Transverse colon (tissue), 4 donors: ENCODE results near the gene TMEM255B.

Experiments
- POLR2AphosphoS5 ChIP-seq, 3 donors: sonication (generic); formaldehyde crosslinking; IDR thresholded peaks; one replicate each; pipeline ENCODE4 v1.6.1; 2016; ENCODE audit warnings: antibody characterized with exemption in 3 of 3
- TF ChIP-seq, protein P1 (sequence below), 5 experiments: fragments of 200-600 bp in 3 of 5; fragments of 450-650 bp in 2 of 5; sonication (generic) in 3 of 5; IDR thresholded peaks; 1 replicate in 2 of 5; 2 replicates in 3 of 5; pipeline ENCODE4 v1.5.1; 2016 to 2017; ENCODE audit warnings: antibody characterized with exemption in 5 of 5, inconsistent platforms in 3 of 5, mild to moderate bottlenecking in 2 of 5, moderate library complexity in 1 of 5

DNA sequence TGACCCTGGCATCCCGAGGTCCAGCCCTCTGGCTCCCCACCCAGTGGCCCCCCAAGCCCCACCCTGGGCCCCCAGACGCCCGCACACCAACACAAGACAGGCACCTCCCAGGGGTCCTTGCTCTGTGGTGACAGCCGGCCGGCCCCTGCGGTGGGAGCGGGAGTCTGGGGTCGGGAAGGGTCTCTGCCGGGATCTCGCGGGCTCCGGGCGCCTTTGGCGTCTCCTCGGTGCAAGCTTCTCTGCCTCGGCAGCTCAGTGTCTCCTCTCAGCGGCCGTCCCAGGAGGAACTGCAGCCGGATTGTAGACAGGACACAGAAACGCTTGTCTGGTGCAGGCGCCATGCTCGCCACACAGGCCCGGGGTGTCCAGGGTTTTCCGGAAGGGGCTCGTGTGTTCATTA lies 43.7 kb downstream of the TMEM255B start:
- no peak for TF ChIP-seq POLR2AphosphoS5 (IDR thresholded peaks at IDR 0.05)
- TF ChIP-seq, protein P1, sequence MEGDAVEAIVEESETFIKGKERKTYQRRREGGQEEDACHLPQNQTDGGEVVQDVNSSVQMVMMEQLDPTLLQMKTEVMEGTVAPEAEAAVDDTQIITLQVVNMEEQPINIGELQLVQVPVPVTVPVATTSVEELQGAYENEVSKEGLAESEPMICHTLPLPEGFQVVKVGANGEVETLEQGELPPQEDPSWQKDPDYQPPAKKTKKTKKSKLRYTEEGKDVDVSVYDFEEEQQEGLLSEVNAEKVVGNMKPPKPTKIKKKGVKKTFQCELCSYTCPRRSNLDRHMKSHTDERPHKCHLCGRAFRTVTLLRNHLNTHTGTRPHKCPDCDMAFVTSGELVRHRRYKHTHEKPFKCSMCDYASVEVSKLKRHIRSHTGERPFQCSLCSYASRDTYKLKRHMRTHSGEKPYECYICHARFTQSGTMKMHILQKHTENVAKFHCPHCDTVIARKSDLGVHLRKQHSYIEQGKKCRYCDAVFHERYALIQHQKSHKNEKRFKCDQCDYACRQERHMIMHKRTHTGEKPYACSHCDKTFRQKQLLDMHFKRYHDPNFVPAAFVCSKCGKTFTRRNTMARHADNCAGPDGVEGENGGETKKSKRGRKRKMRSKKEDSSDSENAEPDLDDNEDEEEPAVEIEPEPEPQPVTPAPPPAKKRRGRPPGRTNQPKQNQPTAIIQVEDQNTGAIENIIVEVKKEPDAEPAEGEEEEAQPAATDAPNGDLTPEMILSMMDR (IDR thresholded peaks at IDR 0.05), result no peak
